ENCODE measurements around the gene GSDME. TPM values are rescaled to one million over a fixed set of nuclear protein-coding genes. Genes with fewer than 3 reads are reported as not detected.

GSDME gene
- total and polyA plus RNA-seq, 2 donors (not counting 1 experiment from before 2014, with no cell fraction given) = 40.8 to 57.1 TPM

GRCh38 chr7:24722386-24723177 lies 34.7 kb downstream of the GSDME start:
- Histone ChIP-seq H3K79me2 (ENCODE audit: control insufficient read depth, insufficient read depth, low read length) (no peaks in the 10 kb centered on the region), H4K20me1 (ENCODE audit: control insufficient read depth, extremely low read depth, insufficient read depth, low read length) (no peaks in the 10 kb centered on the region), H3K27me3 (ENCODE audit: control insufficient read depth, insufficient read depth, low read length) (no peaks in the 10 kb centered on the region), H2AFZ (ENCODE audit: low read length) (no peak overlapping the region), H3K4me2 (ENCODE audit: extremely low read depth, insufficient read depth, low read length) (no peak overlapping the region), H3K4me3 (replicated peaks in 1 of 4; ENCODE audit: control extremely low read depth in 1 of 4, insufficient read depth in 1 of 4, low read depth in 3 of 4, low read length in 4 of 4) (no peak overlapping the region), H3K4me1 (ENCODE audit: control insufficient read depth, extremely low read depth, insufficient read depth, low read length) (no peaks in the 10 kb centered on the region), H3K9me3 (ENCODE audit: control insufficient read depth, insufficient read depth, low read depth, low read length) (no peaks in the 10 kb centered on the region), H3K9ac (ENCODE audit: insufficient read depth, low read length) (no peak overlapping the region), H3K36me3 (ENCODE audit: control insufficient read depth, insufficient read depth, low read length) (no peaks in the 10 kb centered on the region), H3K27ac (ENCODE audit: insufficient read depth, low read length) (no peak overlapping the region)
- TF ChIP-seq CTCF (conservative IDR thresholded peaks at IDR 0.05 in 1 of 2, IDR thresholded peaks at IDR 0.05 in 1 of 2; ENCODE audit: low read depth in 1 of 2, low read length in 2 of 2) = peak; percentile 16 to 30
- no peak for TF ChIP-seq EZH2 (IDR thresholded peaks at IDR 0.05; ENCODE audit: low read length, missing control alignments)
- peak; percentile 36 to 44 for DNase-seq (ENCODE audit: low read depth in 2 of 2)

DNA sequence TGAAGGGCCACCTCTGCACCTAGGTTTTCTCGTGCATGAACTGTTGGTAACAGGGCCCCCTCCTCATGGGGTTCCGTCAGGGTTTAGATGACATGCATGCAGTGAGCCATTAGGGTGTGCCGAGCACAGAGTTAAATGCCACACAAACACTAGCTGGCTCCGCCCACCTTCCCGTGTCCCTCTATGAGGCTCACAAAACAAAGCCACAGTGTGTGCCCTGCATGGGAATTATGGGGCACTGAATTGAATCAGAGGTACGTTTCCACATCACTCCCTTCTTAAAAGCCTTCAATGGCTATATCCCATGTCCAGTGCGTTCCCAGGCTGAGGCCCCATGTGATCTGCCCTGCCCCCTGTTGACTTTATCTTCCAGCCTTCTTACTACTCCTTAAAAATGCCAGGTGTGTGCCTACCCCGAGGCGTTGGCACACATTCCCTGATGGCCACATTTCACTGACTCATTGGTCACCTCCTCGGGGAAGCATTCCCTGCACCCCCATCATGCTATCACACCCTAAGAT lies 35.7 kb downstream of the GSDME start:
- no peak for DNase-seq (ENCODE audit: low read depth in 2 of 2)

More for the DNA sequence above, 35.7 kb downstream of the GSDME start:
- H3K9ac ChIP-seq (ENCODE audit: insufficient read depth, low read length) = no peak overlapping the region
- H2AFZ ChIP-seq (ENCODE audit: low read length) = no peak overlapping the region
- H3K4me3 ChIP-seq (replicated peaks in 1 of 4; ENCODE audit: control extremely low read depth in 1 of 4, insufficient read depth in 1 of 4, low read depth in 3 of 4, low read length in 4 of 4) = no peak overlapping the region
- TF ChIP-seq CTCF (conservative IDR thresholded peaks at IDR 0.05 in 1 of 2, IDR thresholded peaks at IDR 0.05 in 1 of 2; ENCODE audit: low read depth in 1 of 2, low read length in 2 of 2) (no peak), EZH2 (IDR thresholded peaks at IDR 0.05; ENCODE audit: low read length, missing control alignments) (no peak)
- H3K9me3 ChIP-seq (ENCODE audit: control insufficient read depth, insufficient read depth, low read depth, low read length) = no peaks in the 10 kb centered on the region
- no peaks in the 10 kb centered on the region for H3K36me3 ChIP-seq (ENCODE audit: control insufficient read depth, insufficient read depth, low read length)
- H3K27ac ChIP-seq (ENCODE audit: insufficient read depth, low read length) = no peak overlapping the region
- H3K79me2 ChIP-seq (ENCODE audit: control insufficient read depth, insufficient read depth, low read length) = no peaks in the 10 kb centered on the region
- H3K27me3 ChIP-seq (ENCODE audit: control insufficient read depth, insufficient read depth, low read length) = no peaks in the 10 kb centered on the region
- H3K4me1 ChIP-seq (ENCODE audit: control insufficient read depth, extremely low read depth, insufficient read depth, low read length) = no peaks in the 10 kb centered on the region
- no peak overlapping the region for H3K4me2 ChIP-seq (ENCODE audit: extremely low read depth, insufficient read depth, low read length)
- H4K20me1 ChIP-seq (ENCODE audit: control insufficient read depth, extremely low read depth, insufficient read depth, low read length) = no peaks in the 10 kb centered on the region

All from fibroblast of lung (primary cell).